ENCODE measurements around the gene DYNLRB1.

DYNLRB1 gene

GRCh38 chr20:34579979-34580940 lies 64.0 kb downstream of the DYNLRB1 start:
- DNase-seq = no peak

- no peak for DNase-seq
These were observed 65.3 kb downstream of the DYNLRB1 start for GRCh38 chr20:34581341-34582184.

GRCh38 chr20:34582221-34582620 lies 66.0 kb downstream of the DYNLRB1 start:
- no peak for DNase-seq

- no peak for DNase-seq
These were observed 66.7 kb downstream of the DYNLRB1 start for GRCh38 chr20:34582911-34583310.

GRCh38 chr20:34583544-34583943 lies 67.3 kb downstream of the DYNLRB1 start:
- DNase-seq = no peak

GRCh38 chr20:34585019-34585418 lies 68.8 kb downstream of the DYNLRB1 start:
- DNase-seq = no peak

GRCh38 chr20:34586488-34587163 lies 70.4 kb downstream of the DYNLRB1 start:
- no peak for DNase-seq

Measured in SIG-M5 (cell line).